Measurements from ENCODE around the gene HEY2. TPM values are rescaled to one million over a fixed set of nuclear protein-coding genes. Genes with fewer than 3 reads are reported as not detected.

HEY2 gene
- total and polyA plus RNA-seq, 2 of the 8 experiments (the other 6 are each of a cell fraction or from before 2014, with no cell fraction given): 9.1 to 16.2 TPM

- no peak for TF ChIP-seq E2F6 (IDR thresholded peaks at IDR 0.05)
- no peak for TF ChIP-seq BRCA1 (IDR thresholded peaks at IDR 0.05; ENCODE audit: low read depth, low read length)
- no peak for TF ChIP-seq KDM5A (IDR thresholded peaks at IDR 0.05; ENCODE audit: low read length)
- no peak for TF ChIP-seq RFX5 (IDR thresholded peaks at IDR 0.05; ENCODE audit: borderline replicate concordance, low read depth, low read length)
- TF ChIP-seq RBBP5 (IDR thresholded peaks at IDR 0.05; ENCODE audit: borderline replicate concordance, low read depth, low read length): no peak
- no peak for TF ChIP-seq EGR1 (IDR thresholded peaks at IDR 0.05; ENCODE audit: borderline replicate concordance, low read depth, low read length)
- TF ChIP-seq YY1 (IDR thresholded peaks at IDR 0.05; ENCODE audit: low read depth, low read length): no peak
- TF ChIP-seq SP1 (IDR thresholded peaks at IDR 0.05; ENCODE audit: low read depth, low read length): no peak
These were observed 38.3 kb upstream of the HEY2 start (continued) for GRCh38 chr6:125711013-125711675.

All from H1 (cell line).